ENCODE data around the gene ARHGAP8. TPM values are rescaled to one million over a fixed set of nuclear protein-coding genes. Genes with fewer than 3 reads are reported as not detected.
"Not testable (repeated sequence)": the region's sequence is repeated elsewhere in the genome, so short reads cannot be mapped to it uniquely, and the experiment has no call there.

The ARHGAP8 gene
- total RNA-seq, 1 donor = not detected

- no peak for TF ChIP-seq CTCF (IDR thresholded peaks at IDR 0.05; ENCODE audit: insufficient read depth, low read length)
- no peak overlapping the region for H3K4me3 ChIP-seq (ENCODE audit: low read depth, low read length)
- no peak for DNase-seq (ENCODE audit: low read depth)
These were observed 44.9 kb downstream of the ARHGAP8 start for GRCh38 chr22:44797181-44797725.

GRCh38 chr22:44799077-44799945 lies 46.9 kb downstream of the ARHGAP8 start:
- no peak for TF ChIP-seq CTCF (IDR thresholded peaks at IDR 0.05; ENCODE audit: insufficient read depth, low read length)
- no peak for DNase-seq (ENCODE audit: low read depth)
- no peak overlapping the region for H3K4me3 ChIP-seq (ENCODE audit: low read depth, low read length)

GRCh38 chr22:44799946-44800634 lies 47.7 kb downstream of the ARHGAP8 start:
- not testable (repeated sequence) for H3K4me3 ChIP-seq (ENCODE audit: low read depth, low read length); DNase-seq (ENCODE audit: low read depth)

- H3K4me3 ChIP-seq (ENCODE audit: low read depth, low read length) = no peak overlapping the region
- no peak for DNase-seq (ENCODE audit: low read depth)
- TF ChIP-seq CTCF (IDR thresholded peaks at IDR 0.05; ENCODE audit: insufficient read depth, low read length) = no peak
These were observed 49.1 kb downstream of the ARHGAP8 start for GRCh38 chr22:44801476-44801875.

- DNase-seq (ENCODE audit: low read depth) = no peak
- TF ChIP-seq CTCF (IDR thresholded peaks at IDR 0.05; ENCODE audit: insufficient read depth, low read length) = no peak
These were observed 49.8 kb downstream of the ARHGAP8 start for GRCh38 chr22:44802071-44802700.

GRCh38 chr22:44802956-44803355 lies 50.6 kb downstream of the ARHGAP8 start:
- DNase-seq (ENCODE audit: low read depth) = no peak
- TF ChIP-seq CTCF (IDR thresholded peaks at IDR 0.05; ENCODE audit: insufficient read depth, low read length) = no peak
- H3K4me3 ChIP-seq (ENCODE audit: low read depth, low read length) = no peak overlapping the region

More at GRCh38 chr22:44802071-44802700, 49.8 kb downstream of the ARHGAP8 start:
- H3K4me3 ChIP-seq (ENCODE audit: low read depth, low read length) = no peak overlapping the region

GRCh38 chr22:44804327-44804726 lies 52.0 kb downstream of the ARHGAP8 start:
- no peak overlapping the region for H3K4me3 ChIP-seq (ENCODE audit: low read depth, low read length)
- no peak for DNase-seq (ENCODE audit: low read depth)
- TF ChIP-seq CTCF (IDR thresholded peaks at IDR 0.05; ENCODE audit: insufficient read depth, low read length) = no peak

All from fibroblast of the aortic adventitia (primary cell).